ENCODE data around the gene PRICKLE4.
"Not testable (repeated sequence)": the region's sequence is repeated elsewhere in the genome, so short reads cannot be mapped to it uniquely, and the experiment has no call there.

The PRICKLE4 gene

GRCh38 chr6:41746107-41746506, 34.5 kb upstream of the PRICKLE4 start:
- DNase-seq (ENCODE audit: low spot score) = no peak

- peak; percentile 49 for DNase-seq (ENCODE audit: low spot score)
Observed at GRCh38 chr6:41747256-41748101, 33.1 kb upstream of the PRICKLE4 start, which contains the start of gene PGC. TSS of gene PGC (minus strand) at chr6:41747397. CDS start at chr6:41747334, 63 bp downstream.

- no peak for DNase-seq (ENCODE audit: low spot score)
Observed at GRCh38 chr6:41748102-41748477, 32.5 kb upstream of the PRICKLE4 start.

DNA sequence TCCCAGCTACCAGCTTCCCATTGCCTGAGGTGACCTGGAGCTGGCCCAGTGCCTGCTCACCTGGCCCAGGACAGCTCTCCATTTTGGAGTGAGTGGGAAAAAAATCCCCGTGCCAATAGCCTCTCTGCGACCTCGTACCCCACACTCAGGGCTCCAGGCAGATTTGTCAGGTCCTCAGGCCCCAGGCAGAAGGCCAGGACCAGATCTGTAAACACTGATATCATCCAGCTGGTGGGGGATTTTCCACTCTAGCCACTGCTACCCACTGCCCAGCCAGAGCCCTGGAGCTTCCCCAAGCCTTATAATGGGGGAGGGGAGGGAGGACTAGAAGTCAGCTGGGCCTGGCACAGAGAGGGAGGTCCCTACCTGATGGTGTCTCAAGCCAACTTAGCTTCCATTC, 32.0 kb upstream of the PRICKLE4 start:
- DNase-seq (ENCODE audit: low spot score) = no peak

DNA sequence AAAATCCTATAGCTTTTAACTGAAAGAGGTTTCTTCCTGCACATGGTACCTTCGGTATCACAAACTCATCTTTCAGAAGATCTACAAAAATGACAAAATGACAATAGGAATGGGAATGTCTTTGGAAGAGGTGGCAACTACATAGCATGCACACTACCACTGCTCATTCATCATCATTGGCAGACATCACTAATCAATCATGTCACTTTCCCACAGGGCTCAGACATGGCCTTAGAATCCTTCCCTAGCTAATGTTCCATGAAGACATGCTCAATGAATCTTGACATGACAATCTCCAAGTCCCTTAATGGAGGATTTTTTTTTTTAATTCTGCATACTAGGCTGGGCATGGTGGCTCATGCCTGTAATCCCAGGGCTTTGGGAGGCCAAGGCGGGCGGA, 30.2 kb upstream of the PRICKLE4 start:
- DNase-seq (ENCODE audit: low spot score) = no peak

DNA sequence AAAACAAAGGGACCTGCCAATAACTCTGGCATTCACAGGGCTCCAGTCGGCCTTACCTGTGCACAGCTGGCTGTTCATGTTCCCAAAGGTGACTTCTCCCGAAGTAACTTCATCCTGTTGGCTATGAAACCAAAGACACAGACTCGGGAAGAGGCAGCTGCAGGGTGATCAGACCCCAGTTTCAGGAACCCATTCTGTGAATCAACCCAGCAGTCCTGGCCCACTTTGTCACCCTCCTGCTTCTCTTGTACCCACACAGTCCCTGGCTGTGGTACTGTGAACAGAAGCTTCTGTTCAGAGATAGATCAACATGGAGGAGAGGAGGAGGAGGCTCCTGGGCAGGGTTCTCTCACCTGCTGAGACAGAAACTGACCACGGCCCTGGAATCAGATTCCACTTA, 24.7 kb upstream of the PRICKLE4 start:
- DNase-seq (ENCODE audit: low spot score) = no peak

DNA sequence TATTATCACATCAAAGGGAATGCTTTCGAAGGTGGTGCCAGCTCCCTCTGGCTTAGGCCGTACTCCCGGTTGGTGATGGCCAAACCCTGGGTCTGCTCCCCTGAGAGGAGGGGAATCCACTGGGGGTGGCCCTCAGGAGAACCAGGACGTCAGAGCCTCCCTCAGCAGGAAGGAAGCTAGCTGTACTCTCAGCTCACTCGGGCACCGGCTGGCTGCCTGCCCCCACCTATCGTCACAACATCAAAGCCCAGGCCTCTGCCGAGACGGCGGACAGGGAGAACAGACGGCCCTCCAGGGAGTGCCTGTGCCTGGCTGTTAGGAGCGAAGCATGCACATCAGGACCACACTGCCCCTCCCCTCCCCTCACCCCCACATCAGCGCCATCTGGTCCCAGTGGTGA, 24.2 kb upstream of the PRICKLE4 start:
- peak; percentile 45 for DNase-seq (ENCODE audit: low spot score)

- DNase-seq (ENCODE audit: low spot score) = no peak
Observed at GRCh38 chr6:41757271-41757670, 23.3 kb upstream of the PRICKLE4 start.

- DNase-seq (ENCODE audit: low spot score) = no peak
Observed at GRCh38 chr6:41757931-41758640, 22.5 kb upstream of the PRICKLE4 start.

DNA sequence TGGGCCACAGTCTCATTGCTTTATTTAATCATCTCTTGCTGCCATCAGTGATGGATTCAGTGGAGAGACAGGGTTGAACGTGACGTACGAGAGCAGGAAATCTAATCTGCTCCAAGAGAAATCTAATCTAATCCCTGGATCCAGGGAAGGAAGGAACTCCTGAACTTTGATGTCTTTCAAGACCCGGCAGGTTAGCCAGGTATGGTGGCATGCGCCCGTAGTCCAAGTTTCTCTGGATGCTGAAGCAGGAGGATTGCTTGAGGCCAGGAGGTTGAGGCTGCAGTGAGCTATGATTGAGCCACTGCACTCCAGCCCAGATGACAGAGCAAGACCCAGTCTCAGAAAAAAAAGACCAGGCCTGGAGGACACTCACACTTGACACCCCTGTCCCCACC, 21.9 kb upstream of the PRICKLE4 start:
- DNase-seq (ENCODE audit: low spot score) = no peak

GRCh38 chr6:41759106-41759904, 21.3 kb upstream of the PRICKLE4 start:
- no peak for DNase-seq (ENCODE audit: low spot score)

DNA sequence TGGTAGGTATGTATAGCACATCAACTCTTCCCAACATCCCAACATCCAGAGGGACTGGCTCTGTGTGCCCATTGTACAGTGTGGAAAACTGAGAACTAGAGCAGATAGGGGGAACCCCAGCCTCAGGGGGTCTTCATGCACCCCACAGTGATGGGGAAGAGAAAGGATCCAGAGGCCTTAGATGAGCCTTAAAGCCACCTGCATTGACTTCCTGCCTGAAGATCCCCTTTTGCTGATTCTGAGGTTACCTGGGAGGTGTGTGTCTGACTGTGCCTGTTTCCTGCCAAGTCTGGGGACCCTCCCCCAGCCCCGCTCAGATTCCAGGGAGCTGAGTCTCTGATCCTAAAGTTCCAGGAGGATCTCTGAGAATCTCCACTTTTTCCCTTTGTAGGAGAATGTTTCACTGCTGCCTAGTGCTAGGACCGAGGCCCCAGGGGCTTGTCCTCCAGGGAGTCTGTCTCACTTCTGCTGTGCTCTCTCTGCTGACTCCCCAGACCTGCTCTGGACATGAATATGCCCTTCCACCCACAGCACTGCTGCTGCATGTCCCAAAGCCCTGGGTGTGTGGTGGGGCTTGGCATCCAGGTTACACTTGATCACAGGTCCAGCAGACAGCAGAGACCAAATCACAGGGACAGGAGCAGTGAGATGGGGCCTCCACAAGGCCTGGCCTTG, 20.5 kb upstream of the PRICKLE4 start:
- no peak for DNase-seq (ENCODE audit: low spot score)

DNA sequence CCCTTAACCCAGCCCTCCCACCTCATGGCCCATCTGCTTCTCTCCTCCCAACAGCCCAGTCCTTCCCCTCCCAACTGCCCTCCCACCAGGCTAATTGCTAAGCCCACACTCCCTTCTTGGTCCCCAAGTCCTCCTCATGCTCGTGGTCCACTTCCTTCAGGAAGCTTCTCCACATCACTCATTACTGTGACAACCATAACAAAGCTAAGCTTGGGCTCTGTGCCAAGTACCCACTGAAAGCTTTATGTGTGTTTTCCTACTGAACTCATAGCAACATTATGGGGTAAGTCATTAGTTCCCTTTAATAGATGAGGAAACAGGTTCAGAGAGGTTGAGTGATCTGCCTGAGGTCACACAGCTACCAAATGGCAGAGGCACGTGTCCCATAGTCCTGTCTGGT, 17.1 kb upstream of the PRICKLE4 start:
- no peak for DNase-seq (ENCODE audit: low spot score)

GRCh38 chr6:41766043-41766664, 14.4 kb upstream of the PRICKLE4 start:
- DNase-seq (ENCODE audit: low spot score) = not testable (repeated sequence)

DNA sequence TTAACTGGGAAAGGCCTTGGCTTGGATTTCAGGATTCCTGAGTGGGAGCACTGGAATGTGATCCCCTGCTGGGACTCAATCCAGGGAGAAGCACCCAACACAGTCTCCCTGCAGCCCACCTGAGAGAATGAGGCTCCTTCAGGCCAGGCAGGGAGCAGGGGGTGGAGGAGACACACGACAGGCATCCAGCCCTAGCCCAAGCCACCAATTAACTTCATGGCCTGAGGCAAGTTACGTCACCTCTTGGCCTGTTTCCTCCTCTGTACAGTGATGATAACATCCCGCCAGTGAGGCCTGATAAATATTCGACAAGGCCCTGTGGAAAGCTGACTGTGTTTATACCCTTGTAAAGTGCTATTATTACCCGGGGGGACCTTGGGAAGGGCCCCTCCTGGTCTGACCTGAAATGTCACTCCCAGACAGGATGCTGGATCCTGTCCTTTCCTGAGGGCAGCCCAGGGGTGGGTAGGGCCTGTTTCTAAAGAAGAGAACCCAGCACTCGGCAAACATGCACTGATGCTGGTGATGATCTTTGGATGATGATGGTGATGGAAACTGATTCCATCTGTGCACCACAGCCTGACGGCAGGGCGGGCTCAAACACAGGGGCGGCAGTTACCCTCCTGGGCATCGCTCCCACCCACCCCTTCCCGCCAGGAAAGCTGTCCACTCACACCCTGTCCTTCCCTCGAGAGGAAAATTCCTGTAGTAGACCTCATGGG, 13.3 kb upstream of the PRICKLE4 start:
- no peak for DNase-seq (ENCODE audit: low spot score)

DNA sequence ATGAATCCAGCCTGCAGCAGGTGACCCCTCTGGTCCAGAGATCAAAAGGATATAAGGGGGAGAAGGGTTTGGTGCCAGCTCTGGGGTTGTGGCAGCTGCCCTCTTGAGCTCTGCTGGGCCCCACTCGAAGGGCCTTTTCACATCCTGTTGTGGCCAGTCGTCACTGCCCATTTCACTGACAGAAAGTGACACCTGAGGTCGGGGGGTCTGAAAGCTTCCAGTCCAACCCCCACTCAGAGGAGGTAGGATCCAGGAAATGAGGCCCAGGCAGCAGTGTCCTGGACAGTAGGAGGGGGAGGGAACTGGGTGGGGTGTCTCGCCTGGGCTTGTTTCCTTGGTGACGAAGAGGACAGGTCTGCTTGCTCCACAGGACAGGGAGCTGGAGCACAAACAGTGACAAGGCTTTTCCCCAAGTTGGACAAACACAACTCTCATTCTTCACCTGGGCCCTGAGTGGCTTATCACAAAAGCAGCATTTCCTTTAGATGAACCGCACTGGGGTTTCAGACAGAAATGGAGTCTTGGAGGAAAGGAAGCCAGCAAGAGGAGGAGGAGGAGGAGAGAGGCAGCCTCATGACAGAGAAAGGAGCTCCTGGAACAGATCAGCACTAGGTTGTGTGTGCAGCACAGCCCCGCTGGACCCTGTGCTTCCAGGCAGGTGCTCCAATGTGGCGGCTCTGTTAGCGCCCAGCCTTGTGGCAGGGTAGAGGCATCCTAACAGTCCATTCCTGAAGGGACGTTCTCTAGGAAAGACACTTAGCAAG, 11.9 kb upstream of the PRICKLE4 start:
- DNase-seq (ENCODE audit: low spot score) = no peak

DNA sequence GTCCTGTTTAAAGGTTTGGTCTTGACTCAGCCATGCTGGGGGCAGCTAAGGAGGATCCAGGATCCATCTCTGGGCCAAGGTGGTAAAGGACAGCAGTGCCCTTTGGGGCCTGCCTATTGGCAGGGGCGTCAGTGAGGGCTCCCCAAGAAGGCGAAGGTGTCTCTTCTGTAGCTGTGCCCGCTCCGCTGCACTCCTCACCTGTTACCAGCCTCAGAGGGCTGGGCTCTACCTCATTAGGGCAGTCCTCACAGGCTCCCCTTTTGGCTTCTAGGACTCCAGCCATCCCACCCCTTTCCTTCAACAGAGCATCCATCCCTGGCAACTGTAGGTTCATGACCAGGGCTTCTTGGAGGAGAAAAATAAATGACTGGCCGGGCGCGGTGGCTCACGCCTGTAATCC, 11.2 kb upstream of the PRICKLE4 start:
- DNase-seq (ENCODE audit: low spot score) = no peak

DNA sequence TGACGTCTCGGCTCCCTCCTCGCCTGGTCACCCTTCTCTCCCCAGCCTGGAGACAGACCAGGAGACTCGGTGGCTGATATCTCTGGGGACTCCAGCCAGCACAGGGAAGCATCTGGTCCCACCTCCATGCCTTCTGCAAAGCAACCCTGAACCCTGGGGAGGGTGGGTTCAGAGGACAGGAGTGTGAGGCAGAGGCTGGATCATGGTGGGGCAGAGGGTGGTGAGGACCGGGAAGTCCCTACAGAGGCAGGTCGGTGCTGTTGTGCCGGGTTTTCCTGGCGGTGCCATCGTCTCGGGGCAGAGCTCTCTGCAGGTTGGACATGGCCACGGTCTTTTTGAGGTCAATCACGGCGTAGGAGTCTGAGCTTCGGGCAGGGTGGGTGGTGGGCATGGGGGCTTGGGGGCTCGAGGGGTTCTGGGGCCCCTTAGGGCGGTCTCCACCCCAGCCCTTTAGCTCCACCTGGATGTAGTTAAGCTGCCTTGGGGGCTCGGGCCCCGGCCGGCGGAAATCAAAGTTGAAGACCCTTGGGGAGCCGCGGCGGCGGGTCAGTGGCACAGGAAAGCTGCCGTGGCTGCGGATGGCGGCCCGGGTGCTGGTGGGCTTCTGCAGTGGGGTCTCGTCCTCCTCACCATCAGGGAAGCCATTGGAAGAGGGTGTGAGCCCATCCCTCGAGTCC, 10.1 kb upstream of the PRICKLE4 start:
- DNase-seq (ENCODE audit: low spot score) = no peak

Measured in SW480 (cell line).